Thoracic aorta (tissue), 2 donors: ENCODE results near the gene FRMD3. TPM values are rescaled to one million over a fixed set of nuclear protein-coding genes. Genes with fewer than 3 reads are reported as not detected.

Source experiments
- ATAC-seq: fragments of 150-250 bp; one replicate; pipeline ENCODE4 v1.8.0; 2017; ENCODE audit warnings: low read depth; ENCODE audit not compliant: insufficient number of reproducible peaks, low FRiP score
- DNase-seq: peaks from one replicate; pipeline ENCODE4 v3.0.0-alpha.2; 2020; ENCODE audit warnings: low spot score
- H3K27ac ChIP-seq, 2 donors: fragments of 200-600 bp; sonication (generic); 1 replicate in 1 of 2; 2 replicates in 1 of 2; pipeline ENCODE4 v1.5.1; 2016; ENCODE audit warnings: mild to moderate bottlenecking in 2 of 2, moderate library complexity in 2 of 2
- H3K27me3 ChIP-seq: fragments of 200-600 bp; sonication (generic); replicated peaks from 2 replicates; pipeline ENCODE4 v1.6.0; 2016; ENCODE audit warnings: mild to moderate bottlenecking; ENCODE audit not compliant: insufficient read depth
- H3K36me3 ChIP-seq: fragments of 200-600 bp; sonication (generic); one replicate; pipeline ENCODE4 v1.5.1; 2016
- H3K4me1 ChIP-seq, 2 donors: fragments of 200-600 bp; sonication (generic); 1 replicate in 1 of 2; 2 replicates in 1 of 2; pipeline versions ENCODE4 v1.5.1 to v1.6.0; 2016; ENCODE audit warnings: low read depth in 2 of 2, mild to moderate bottlenecking in 1 of 2; ENCODE audit not compliant: control insufficient read depth in 1 of 2
- H3K4me3 ChIP-seq: fragments of 200-600 bp; sonication (generic); 2 replicates; pipeline ENCODE4 v1.5.1; 2016; ENCODE audit warnings: mild to moderate bottlenecking
- H3K9me3 ChIP-seq: fragments of 200-600 bp; sonication (generic); 2 replicates; pipeline ENCODE4 v1.5.1; 2016
- CTCF ChIP-seq: fragments of 200-600 bp; sonication (generic); IDR thresholded peaks from one replicate; pipeline ENCODE4 v1.5.1; 2019; ENCODE audit warnings: antibody characterized with exemption
- total RNA-seq, 2 donors: library from RNA; depleted of rRNA; stranded (reverse); fragments of >200 nt; gene quantifications; one replicate each; pipeline versions ENCODE4 v1.1.0 to v1.2.3, GENCODE V29; 2016

Gene FRMD3
- total RNA-seq, 2 donors from 2014 or later = 5.2 to 6.2 TPM

GRCh38 chr9:83240671-83241070 is 297.5 kb downstream of the FRMD3 start:
- no peaks in the 10 kb centered on the region for H3K36me3 ChIP-seq
- DNase-seq (no peak), ATAC-seq (no peak)
- no peak overlapping the region for H3K4me3 ChIP-seq
- H3K27ac ChIP-seq = no peak overlapping the region
- no peaks in the 10 kb centered on the region for H3K27me3 ChIP-seq
- peaks cover 0 to 4% of the 10 kb centered on the region in 2 donors for H3K4me1 ChIP-seq
- H3K9me3 ChIP-seq = no peaks in the 10 kb centered on the region
- no peak for TF ChIP-seq CTCF

- peaks cover 0 to 4% of the 10 kb centered on the region in 2 donors for H3K4me1 ChIP-seq
- TF ChIP-seq CTCF = no peak
- ATAC-seq = no peak
- H3K9me3 ChIP-seq = no peaks in the 10 kb centered on the region
- no peak for DNase-seq
- H3K27ac ChIP-seq = no peak overlapping the region
- no peaks in the 10 kb centered on the region for H3K36me3 ChIP-seq
- no peaks in the 10 kb centered on the region for H3K27me3 ChIP-seq
- H3K4me3 ChIP-seq = no peak overlapping the region
Measured at GRCh38 chr9:83239747-83240146, 298.5 kb downstream of the FRMD3 start.

GRCh38 chr9:83238871-83239640 is 299.1 kb downstream of the FRMD3 start:
- DNase-seq (no peak), ATAC-seq (no peak)
- Histone ChIP-seq H3K9me3 (no peaks in the 10 kb centered on the region), H3K27me3 (no peaks in the 10 kb centered on the region), H3K4me1 (peaks cover 0 to 4% of the 10 kb centered on the region in 2 donors), H3K36me3 (no peaks in the 10 kb centered on the region), H3K27ac (no peak overlapping the region), H3K4me3 (no peak overlapping the region)
- TF ChIP-seq CTCF = no peak

GRCh38 chr9:83236029-83236696 is 302.0 kb downstream of the FRMD3 start:
- DNase-seq (no peak), ATAC-seq (no peak)
- Histone ChIP-seq H3K4me1 (peaks cover 0 to 4% of the 10 kb centered on the region in 2 donors), H3K27me3 (no peaks in the 10 kb centered on the region), H3K9me3 (no peaks in the 10 kb centered on the region), H3K27ac (no peak overlapping the region), H3K4me3 (no peak overlapping the region), H3K36me3 (no peaks in the 10 kb centered on the region)
- no peak for TF ChIP-seq CTCF

GRCh38 chr9:83235526-83235925 is 302.7 kb downstream of the FRMD3 start:
- no peak for DNase-seq
- peaks cover 0 to 4% of the 10 kb centered on the region in 2 donors for H3K4me1 ChIP-seq
- H3K27ac ChIP-seq = no peak overlapping the region
- H3K4me3 ChIP-seq = no peak overlapping the region
- H3K9me3 ChIP-seq = no peaks in the 10 kb centered on the region
- H3K36me3 ChIP-seq = no peaks in the 10 kb centered on the region
- no peak for ATAC-seq
- no peak for TF ChIP-seq CTCF
- no peaks in the 10 kb centered on the region for H3K27me3 ChIP-seq
